ENCODE data around the gene CDKN1C.

CDKN1C gene

GRCh38 chr11:2929531-2929949 is 44.0 kb upstream of the CDKN1C start:
- H3K27me3 ChIP-seq (replicated peaks; ENCODE audit: insufficient read depth, low read length) = peaks cover 52% of the 10 kb centered on the region
- peak overlapping the region; percentile 57; the same call in 1 of the 2 replicates for H3K9ac ChIP-seq (ENCODE audit: low read length)
- no peak for DNase-seq
- peak overlapping the region; percentile 60 for H3K4me3 ChIP-seq (ENCODE audit: low read length)
- TF ChIP-seq EZH2phosphoT487 (IDR thresholded peaks at IDR 0.05; ENCODE audit: low read length) (no peak), EZH2 (optimal IDR thresholded peaks at IDR 0.05; ENCODE audit: low read depth, low read length) (no peak), CTCF (IDR thresholded peaks at IDR 0.05; ENCODE audit: low read length) (no peak)
- H4K20me1 ChIP-seq (ENCODE audit: insufficient read depth, low read length) = no peaks in the 10 kb centered on the region
- no peaks in the 10 kb centered on the region for H3K9me3 ChIP-seq (replicated peaks; ENCODE audit: insufficient read depth, low read length)
- peaks cover 21% of the 10 kb centered on the region for H3F3A ChIP-seq (ENCODE audit: insufficient read depth, low read length)
- no peaks in the 10 kb centered on the region for H3K9me2 ChIP-seq (replicated peaks; ENCODE audit: insufficient read depth, low read length)
- H3K79me2 ChIP-seq (ENCODE audit: low read length) = no peaks in the 10 kb centered on the region
- H3K27ac ChIP-seq (ENCODE audit: low read length) = no peak overlapping the region
- peak overlapping the region; percentile 99 for H3K4me2 ChIP-seq (ENCODE audit: low read depth, low read length)
- H2AFZ ChIP-seq (ENCODE audit: low read length) = peak overlapping the region; percentile 80
- H3K4me1 ChIP-seq (ENCODE audit: low read length) = peaks cover 19% of the 10 kb centered on the region
- H3K36me3 ChIP-seq (replicated peaks; ENCODE audit: insufficient read depth, low read length) = no peaks in the 10 kb centered on the region

- Histone ChIP-seq H3K9ac (ENCODE audit: low read length) (peak within 1 kb of the TSS; percentile 57; the same call in 1 of the 2 replicates), H3K4me1 (ENCODE audit: low read length) (peaks cover 13% of the 10 kb centered on the region), H3K27ac (ENCODE audit: low read length) (no peak within 1 kb of the TSS), H3K4me2 (ENCODE audit: low read depth, low read length) (peak within 1 kb of the TSS; percentile 99), H3K79me2 (ENCODE audit: low read length) (no peaks in the 10 kb centered on the region), H3K36me3 (replicated peaks; ENCODE audit: insufficient read depth, low read length) (no peaks in the 10 kb centered on the region), H3K9me3 (replicated peaks; ENCODE audit: insufficient read depth, low read length) (no peaks in the 10 kb centered on the region), H3K9me2 (replicated peaks; ENCODE audit: insufficient read depth, low read length) (no peaks in the 10 kb centered on the region), H3F3A (ENCODE audit: insufficient read depth, low read length) (peaks cover 16% of the 10 kb centered on the region), H3K4me3 (ENCODE audit: low read length) (peak within 1 kb of the TSS; percentile 60), H2AFZ (ENCODE audit: low read length) (peak within 1 kb of the TSS; percentile 80), H3K27me3 (replicated peaks; ENCODE audit: insufficient read depth, low read length) (peaks cover 59% of the 10 kb centered on the region), H4K20me1 (ENCODE audit: insufficient read depth, low read length) (no peaks in the 10 kb centered on the region)
- no peak for DNase-seq
- TF ChIP-seq EZH2phosphoT487 (IDR thresholded peaks at IDR 0.05; ENCODE audit: low read length) (peak; percentile 51; the same call in 1 of the 2 replicates), EZH2 (optimal IDR thresholded peaks at IDR 0.05; ENCODE audit: low read depth, low read length) (peak; percentile 94), CTCF (IDR thresholded peaks at IDR 0.05; ENCODE audit: low read length) (no peak)
These were observed 43.3 kb upstream of the CDKN1C start, which contains the start of gene PHLDA2 for GRCh38 chr11:2928605-2929530. Gene PHLDA2 (minus strand): TSS chr11:2929420. CDS start chr11:2929364, 56 bp downstream.

- H3F3A ChIP-seq (ENCODE audit: insufficient read depth, low read length) = 0 out of 2 replicates have a peak, but pooled peaks cover 9% of the 10 kb centered on the region
- H3K9me2 ChIP-seq (replicated peaks; ENCODE audit: insufficient read depth, low read length) = no peaks in the 10 kb centered on the region
- peaks cover 4% of the 10 kb centered on the region for H3K4me1 ChIP-seq (ENCODE audit: low read length)
- H2AFZ ChIP-seq (ENCODE audit: low read length) = no peak overlapping the region
- TF ChIP-seq EZH2phosphoT487 (IDR thresholded peaks at IDR 0.05; ENCODE audit: low read length) (no peak), CTCF (IDR thresholded peaks at IDR 0.05; ENCODE audit: low read length) (no peak), EZH2 (optimal IDR thresholded peaks at IDR 0.05; ENCODE audit: low read depth, low read length) (no peak)
- H3K4me2 ChIP-seq (ENCODE audit: low read depth, low read length) = no peak overlapping the region
- H4K20me1 ChIP-seq (ENCODE audit: insufficient read depth, low read length) = no peaks in the 10 kb centered on the region
- H3K79me2 ChIP-seq (ENCODE audit: low read length) = no peaks in the 10 kb centered on the region
- H3K27ac ChIP-seq (ENCODE audit: low read length) = no peak overlapping the region
- no peak for DNase-seq
- no peaks in the 10 kb centered on the region for H3K36me3 ChIP-seq (replicated peaks; ENCODE audit: insufficient read depth, low read length)
- no peak overlapping the region for H3K4me3 ChIP-seq (ENCODE audit: low read length)
- peaks cover 60% of the 10 kb centered on the region for H3K27me3 ChIP-seq (replicated peaks; ENCODE audit: insufficient read depth, low read length)
- no peak overlapping the region for H3K9ac ChIP-seq (ENCODE audit: low read length)
- H3K9me3 ChIP-seq (replicated peaks; ENCODE audit: insufficient read depth, low read length) = no peaks in the 10 kb centered on the region
These were observed 42.5 kb upstream of the CDKN1C start for GRCh38 chr11:2927851-2928604.

Data from MM.1S (cell line).